Measurements from ENCODE around the gene LYRM7.

DNA sequence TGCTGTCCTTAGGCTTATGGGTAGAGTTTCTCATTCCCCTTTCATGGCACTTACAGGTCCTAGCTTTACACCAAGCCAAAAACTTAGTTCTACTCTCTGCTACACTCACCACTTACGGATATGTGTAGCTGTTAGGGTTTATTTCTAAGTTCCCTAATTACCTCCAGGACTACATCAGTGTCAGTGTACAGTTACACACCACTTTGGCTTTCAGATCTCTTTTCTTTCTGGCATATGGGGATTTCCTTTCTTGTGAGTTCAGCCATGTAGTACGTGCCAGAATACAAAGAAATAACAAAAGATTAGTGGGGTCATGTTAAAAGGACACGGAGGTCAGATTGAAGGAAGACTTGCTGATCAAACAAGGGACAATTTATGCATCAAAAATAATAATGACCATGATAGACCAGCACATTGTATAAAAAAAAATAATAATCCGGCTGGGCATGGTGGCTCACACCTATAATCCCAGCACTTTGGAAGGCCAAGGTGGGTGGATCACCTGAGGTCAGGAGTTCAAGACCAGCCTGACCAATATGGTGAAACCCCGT, 41.8 kb downstream of the LYRM7 start:
- TF ChIP-seq, protein P1, sequence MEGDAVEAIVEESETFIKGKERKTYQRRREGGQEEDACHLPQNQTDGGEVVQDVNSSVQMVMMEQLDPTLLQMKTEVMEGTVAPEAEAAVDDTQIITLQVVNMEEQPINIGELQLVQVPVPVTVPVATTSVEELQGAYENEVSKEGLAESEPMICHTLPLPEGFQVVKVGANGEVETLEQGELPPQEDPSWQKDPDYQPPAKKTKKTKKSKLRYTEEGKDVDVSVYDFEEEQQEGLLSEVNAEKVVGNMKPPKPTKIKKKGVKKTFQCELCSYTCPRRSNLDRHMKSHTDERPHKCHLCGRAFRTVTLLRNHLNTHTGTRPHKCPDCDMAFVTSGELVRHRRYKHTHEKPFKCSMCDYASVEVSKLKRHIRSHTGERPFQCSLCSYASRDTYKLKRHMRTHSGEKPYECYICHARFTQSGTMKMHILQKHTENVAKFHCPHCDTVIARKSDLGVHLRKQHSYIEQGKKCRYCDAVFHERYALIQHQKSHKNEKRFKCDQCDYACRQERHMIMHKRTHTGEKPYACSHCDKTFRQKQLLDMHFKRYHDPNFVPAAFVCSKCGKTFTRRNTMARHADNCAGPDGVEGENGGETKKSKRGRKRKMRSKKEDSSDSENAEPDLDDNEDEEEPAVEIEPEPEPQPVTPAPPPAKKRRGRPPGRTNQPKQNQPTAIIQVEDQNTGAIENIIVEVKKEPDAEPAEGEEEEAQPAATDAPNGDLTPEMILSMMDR (IDR thresholded peaks at IDR 0.05): no peak
- no peak for TF ChIP-seq EP300 (IDR thresholded peaks at IDR 0.05)

Measured in stomach (tissue), 4 donors.